ENCODE measurements around the gene ARV1.

ARV1 gene

DNA sequence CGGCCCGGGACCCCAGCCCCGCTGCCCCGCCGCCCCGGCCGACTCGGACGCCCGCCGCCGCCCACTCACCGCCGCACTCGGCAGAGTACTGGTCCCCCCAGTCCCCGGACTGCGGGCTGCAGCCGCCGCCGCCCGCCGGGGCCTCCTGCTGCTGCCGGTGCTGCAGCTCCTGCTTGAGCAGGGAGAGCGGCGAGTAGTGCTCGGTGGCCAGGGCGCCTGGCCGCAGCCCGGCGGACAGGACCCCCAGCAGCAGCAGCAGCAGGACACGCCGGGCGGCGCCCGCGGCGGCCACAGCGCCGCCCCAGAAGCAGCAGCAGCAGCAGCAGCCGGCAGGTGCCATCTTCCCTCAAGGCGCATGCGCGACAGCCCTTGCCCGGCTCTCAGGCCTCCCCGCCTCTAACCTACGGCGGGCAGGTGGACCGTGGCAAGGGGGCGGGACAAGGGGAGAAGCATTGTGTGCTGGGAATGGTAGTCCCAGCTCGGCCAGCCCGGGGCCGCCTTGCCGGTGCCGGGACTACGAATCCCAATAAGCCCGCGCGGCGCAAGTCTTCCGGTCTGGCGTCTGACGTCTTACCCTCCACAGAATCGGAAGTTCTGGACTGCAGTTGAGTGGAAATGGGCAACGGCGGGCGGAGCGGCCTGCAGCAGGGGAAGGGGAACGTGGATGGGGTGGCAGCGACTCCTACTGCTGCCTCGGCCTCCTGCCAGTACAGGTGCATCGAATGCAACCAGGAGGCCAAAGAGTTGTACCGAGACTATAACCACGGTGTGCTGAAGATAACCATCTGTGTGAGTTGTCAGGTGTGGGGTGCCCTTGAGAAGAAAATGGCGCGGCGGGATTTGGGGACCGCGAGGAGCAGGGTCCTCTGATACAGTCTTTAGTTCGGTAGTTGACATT is at the start of gene ARV1, which contains the start of gene TTC13:
Gene ARV1 (plus strand): TSS at position 604 of the 898 bp plus-strand sequence. CDS start 12 bp downstream, at position 616.
Gene TTC13 (minus strand): TSS at position 371 of the 898 bp plus-strand sequence. CDS start 31 bp downstream, at position 340.
- peak; percentile 99 for DNase-seq

DNA sequence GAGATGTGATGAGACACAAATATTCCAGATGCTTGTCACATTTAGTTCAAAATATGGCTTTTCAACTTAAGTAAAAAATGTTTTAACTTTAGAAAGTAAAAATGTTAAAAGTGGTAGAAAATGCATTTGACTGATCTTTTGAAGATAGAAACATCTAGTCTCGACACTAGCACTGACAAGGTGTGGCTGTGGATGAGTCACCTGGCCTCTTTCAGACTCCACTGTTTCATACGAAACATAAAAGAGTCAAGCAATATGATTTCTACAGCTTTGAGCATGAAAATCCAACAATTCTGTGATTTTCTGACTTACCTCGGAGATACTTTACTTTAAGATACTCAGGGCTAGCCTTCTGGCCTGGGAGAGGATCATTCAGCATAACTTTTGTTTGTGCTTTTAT is 47.9 kb upstream of the ARV1 start:
- no peak for DNase-seq

DNA sequence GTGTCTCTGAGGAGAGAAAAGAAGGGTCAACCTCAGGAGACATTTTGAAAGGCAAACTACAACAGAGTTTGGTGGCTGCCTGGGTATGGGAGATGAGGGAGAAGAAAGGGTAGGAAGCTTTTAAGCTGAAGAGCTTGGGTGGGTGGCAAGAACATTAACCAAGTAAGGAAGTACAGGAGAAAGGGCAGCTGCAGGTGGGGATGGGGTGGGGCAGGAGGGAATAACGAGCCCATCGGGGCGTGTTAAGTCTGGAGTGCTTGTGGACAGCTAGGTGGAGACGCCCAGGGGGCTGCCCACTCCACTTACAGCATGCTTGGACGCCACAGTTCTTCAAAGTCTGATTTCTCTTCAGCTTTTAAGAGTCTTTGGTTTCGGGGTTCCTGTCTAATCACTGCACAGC is 43.0 kb upstream of the ARV1 start:
- no peak for DNase-seq

DNA sequence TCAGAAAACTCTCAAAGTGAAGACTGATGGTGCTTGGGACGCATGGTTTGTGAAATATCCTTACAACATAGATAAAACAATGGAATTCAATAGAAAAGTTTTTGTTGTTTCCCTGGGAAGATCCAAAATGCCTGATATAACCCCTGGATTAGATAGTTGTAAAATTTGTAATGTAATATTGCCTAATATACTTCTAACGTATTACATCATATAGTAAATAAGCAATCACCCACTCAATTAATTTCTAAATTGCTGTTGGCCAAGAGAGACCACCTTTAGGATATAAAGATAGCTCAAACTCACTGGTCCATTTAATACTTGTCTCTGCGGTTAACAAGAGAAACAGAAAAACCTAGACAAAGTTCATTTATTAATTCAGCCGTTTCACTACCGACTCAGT is 42.4 kb upstream of the ARV1 start:
- DNase-seq, result no peak

DNA sequence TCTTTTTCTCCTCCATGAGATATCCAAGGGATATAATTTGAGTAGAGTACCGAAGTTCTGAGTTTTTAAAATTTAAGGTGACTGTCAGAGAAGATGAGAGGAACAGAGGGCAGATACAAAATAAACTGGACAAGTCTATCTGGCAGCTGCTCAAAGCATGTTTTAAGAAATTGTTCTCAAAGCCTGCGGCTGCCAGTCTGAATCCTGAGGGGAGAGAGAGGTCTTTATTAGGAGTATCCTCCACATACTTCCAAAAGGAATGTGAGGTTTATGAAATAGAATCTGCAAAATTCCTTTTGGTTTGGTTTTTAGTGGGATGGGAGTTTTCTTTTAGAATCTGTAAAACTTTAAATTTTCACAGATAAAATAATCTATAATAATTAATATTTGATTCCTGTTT is 41.5 kb upstream of the ARV1 start:
- no peak for DNase-seq

DNA sequence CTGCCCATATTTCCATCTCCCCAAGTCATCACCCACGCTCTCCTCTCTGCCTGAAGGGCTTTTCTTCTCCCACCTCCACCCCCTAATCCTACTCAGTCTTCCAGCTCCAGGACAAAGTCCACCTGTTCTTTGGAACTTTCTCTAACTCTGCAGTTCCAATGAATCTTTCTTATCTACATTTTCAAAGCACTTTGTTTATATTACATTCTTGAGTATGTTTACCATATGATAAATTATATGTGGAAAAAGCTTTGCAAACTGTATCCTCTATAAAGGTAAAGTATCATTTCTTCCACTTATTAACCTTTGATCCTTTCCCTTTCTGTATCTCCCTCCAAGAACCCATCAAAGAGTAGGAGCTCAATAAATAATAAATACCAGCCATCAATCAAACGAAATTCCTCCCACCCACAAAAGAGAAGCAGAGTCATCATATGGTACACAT is 39.9 kb upstream of the ARV1 start:
- DNase-seq, result no peak

DNA sequence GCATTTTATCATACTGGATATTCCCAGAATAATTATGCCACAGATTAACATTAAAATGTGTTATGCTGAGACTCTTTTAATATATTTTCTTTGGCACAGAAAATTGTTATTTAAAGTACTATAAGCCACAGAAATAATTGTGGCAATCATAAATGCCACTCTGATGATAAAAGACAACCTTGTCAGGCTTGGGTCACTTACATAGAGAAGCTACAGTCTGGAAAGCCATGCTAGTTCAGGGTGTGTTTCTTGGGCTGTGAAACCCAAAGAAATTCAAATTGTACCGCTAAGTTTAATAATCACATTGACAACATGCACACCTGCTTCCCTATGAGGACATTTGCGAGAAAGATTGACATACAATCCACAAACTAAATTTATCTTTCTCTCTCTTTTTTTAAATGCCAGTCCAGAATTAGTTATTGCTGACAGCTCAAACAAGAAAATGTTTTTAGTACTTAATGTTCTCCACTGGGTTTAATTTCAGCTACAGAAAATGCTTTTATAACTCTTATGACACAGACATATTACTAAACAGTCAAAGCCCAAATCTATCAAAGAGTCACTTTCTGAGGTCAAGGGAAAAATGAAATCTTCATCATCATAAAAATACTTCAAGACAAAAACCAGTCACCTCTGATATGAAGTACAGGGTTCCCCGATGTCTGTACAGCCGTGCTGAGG is 38.9 kb upstream of the ARV1 start:
- no peak for DNase-seq

DNA sequence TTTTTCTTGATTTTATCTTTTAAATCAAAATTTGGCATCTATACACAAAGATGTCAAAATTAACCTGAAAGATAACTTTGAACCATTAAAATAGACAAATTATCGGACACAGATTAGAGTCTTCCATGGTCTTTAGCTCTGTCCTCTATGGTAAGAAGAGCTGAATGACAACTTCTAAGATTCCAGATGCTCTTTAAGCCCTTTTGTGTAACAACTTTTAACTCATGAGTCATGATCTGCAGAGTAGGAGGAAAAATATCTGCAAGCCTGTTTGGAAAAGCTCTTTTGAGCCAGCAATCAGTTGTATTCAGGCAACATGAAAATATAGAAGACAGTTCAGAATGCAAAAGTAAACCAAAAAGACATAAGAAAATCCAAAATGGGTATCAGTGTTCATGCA is 38.0 kb upstream of the ARV1 start:
- no peak for DNase-seq

DNA sequence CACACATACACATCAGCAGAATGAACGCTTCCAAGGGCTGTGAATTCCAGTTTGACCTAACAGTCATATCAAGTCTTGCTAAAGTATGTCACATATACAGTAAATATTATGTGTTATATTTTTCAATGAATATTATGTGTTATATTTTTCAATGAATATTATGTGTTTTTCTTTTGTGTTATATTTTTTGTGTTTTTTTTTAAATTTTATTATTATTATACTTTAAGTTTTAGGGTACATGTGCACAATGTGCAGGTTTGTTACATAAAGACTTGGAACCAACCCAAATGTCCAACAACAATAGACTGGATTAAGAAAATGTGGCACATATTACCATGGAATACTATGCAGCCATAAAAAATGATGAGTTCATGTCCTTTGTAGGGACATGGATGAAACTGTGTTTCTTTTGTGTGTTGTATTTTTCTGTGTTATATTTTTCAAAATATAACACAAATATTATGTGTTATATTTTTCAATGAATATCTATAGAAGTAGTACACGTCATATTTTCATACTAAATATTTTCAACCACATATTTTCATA is 35.8 kb upstream of the ARV1 start:
- DNase-seq, result no peak

DNA sequence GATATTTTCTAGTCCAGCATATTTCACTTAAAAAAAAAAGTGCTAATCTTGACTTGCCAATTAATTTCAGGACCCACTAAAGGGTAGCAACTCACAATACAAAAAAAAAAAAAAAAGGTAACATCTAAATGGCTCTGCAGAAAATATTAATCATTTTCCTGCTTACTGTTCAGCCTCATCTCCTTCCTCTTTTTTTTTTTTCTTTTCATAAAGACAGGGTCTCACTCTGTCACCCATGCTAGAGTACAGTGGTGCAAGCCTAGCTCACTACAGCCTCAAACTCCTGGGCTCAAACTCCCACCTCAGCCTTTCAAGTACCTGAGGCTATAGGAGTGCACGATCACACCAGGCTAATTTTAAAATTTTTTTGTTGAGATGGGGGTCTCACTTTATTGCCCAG is 30.6 kb upstream of the ARV1 start:
- DNase-seq, result no peak

DNA sequence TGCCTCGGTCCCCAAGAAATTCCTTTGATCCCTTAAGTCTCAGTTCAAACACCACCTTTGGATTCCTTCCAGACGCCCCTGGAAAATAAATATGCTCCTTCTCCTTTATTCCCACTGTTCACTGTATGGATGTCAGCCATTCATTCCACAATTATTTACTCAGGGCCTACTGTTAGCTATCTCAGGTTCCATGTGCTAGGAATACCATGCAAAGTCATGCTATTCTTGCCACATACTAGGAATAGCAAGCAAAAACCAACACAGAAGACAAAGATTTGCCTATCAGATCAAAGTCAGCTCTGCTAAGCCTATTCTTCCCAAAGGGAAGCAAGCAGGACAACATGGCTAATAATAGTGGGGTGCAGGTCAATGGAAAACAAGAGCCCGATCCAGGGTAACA is 30.0 kb upstream of the ARV1 start:
- no peak for DNase-seq

DNA sequence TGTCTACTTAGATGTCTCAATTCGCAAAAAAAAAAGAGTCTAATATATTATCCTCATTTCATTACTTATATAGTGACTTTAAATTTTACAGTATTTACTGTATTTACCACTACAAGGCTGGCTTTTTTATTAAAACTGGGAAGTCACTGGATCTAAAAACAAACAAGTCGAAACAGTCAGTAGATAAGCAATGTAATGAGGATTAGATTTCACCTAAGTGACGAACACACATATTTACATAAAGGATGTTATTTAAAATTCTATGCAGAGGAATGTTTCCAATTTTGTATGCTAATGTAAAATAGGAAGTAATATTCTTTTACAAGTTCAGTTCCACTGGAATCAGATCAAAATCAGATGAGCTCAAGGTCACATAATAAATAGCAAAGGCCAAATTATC is 28.5 kb upstream of the ARV1 start:
- DNase-seq, result no peak

DNA sequence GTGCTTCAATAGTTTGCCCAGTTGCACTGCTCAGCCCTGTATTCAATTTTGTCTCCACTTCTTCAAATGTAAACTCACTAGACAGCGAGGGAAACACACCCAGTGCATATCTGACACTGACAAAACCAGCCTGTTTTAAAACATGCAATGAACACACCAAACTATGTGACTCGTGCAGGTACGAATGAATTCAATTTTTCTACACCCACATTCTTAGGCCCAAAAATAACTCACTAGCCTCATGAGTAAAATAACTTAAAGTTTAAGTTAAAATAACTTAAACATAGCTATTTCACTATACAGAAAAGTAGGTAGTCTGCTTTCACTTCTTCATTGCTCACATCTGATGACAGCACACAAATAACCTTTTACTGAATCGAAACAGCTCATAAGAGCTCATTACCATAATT is 21.3 kb upstream of the ARV1 start:
- no peak for DNase-seq

DNA sequence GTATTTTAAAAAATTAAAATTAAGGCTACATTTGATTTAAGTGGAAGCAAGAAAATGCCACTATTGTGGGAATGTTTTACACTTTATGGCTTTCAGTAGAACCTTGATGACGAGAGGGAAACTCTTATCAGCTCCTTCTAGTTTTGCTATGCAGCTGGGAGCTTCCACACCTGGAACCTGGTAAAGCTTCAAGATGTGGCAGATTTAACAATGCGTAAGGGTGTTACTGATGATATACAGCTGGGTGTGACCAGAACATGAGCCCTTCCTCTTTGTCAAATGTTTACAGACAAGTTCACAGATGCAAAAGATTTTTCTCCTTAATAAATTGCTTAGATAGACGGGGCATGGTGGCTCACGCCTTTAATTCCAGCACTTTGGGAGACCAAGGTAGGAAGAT is 20.5 kb upstream of the ARV1 start:
- DNase-seq, result no peak

DNA sequence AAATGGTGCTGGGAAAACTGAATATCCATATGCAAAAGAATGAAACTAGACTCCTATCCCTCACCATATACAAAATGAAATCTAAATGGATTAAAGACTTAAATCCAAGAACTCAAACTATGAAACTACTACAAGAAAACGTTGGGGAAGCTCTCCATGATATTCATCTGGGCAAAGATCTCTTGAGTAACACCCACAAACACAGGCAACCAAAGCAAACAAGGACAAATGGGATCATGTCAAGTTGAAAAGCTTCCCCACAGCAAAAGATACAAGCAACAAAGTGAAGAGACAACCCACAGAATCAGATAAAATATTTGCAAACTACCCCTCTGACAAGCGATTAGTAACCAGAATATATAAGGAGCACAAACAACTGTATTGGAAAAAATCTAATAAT is 14.0 kb upstream of the ARV1 start:
- no peak for DNase-seq

DNA sequence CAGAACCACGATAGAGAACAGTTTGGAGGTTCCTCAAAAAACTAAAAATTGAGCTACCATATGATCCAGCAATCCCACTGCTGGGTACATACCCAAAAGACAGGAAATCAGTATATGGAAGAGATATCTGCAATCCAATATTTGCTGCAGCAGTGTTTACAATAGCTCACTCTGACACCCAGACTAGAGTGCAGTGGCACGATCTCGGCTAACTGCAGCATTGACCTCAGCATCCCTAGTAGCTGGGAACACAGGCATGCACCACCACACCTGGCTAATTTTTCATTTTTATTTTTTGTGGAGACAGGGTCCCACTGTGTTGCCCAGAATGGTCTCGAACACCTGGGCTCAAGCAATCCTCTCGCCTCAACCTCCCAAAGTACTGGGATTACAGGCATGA is 13.4 kb upstream of the ARV1 start:
- DNase-seq, result no peak

DNA sequence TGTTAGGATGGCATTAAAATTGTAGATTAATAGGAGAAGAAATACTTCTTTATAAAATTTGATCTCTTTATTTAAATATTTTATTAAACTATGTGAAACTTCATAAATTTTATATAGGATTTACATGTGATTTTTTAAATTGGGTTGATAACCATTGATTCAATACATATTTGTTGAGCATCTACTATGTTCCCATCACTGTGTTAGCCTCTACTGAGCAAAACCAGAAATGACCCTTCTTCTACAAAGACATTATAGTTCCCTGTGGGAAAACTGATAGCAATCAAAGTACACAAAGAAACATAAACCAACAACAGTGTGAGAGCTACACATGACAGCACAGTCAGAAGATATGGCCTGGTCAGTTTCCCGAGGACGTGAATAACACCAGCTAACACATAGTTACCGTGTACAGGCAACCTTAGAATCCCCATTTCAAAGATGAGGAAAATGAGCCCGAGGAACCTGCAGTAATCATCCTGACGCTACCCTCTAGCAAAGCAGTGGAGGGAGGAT is 12.5 kb upstream of the ARV1 start:
- no peak for DNase-seq

DNA sequence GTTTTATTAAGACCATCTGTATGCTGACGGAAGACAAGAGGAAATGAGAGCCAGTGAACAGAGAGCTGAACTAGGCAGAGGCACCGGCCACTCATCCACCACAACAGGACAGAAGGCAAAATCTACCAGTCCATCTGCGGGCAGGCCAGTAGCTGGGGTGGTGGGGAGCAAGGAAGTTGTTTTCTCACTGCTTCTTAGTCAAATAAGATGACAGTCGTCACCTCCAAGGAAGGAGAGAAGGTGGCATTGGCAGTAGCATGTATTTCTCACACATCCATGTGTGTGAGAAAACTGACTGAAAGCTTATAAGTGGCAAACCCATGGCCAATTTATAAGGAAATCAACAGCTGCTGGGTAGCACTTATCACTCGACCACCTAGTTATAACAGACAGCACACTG is 8.5 kb upstream of the ARV1 start:
- no peak for DNase-seq

DNA sequence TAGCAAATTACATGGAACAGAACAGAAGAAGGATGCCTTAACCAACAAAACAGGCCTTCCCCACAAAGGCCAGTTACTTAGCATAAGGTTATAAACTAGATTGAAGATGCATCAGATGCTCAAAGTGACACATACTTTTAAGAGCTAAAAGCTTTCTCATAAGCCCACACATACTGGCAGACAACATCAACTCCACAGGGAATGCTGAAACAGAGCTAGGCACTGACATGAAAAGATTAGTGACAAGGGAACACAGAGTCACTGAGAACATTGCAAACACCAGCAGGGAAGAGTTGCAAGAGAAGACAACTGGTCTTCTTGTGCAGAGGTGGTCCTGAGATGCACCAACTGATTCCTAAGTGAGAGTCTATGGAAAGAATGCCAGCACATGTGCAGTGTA is 7.1 kb upstream of the ARV1 start:
- no peak for DNase-seq

DNA sequence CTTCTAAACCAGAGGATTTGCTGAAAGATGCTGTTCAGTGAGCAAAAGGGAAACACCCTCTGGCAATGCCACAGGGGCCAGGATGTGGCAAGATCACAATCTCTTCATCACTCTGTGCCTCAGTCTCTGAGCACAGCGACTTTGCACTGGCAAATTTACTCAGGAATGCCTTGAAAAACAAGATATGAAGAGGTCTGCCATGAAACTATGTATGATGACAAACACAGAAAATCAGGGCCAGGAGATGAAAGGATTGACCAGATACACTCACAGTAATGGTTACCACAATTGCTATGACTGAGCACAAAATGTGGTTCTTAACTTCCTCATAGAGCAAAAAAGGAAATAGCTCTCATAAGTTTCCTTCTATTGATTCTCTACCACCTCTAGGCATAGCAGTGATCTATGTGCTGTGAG is 6.0 kb upstream of the ARV1 start:
- DNase-seq, result no peak

DNA sequence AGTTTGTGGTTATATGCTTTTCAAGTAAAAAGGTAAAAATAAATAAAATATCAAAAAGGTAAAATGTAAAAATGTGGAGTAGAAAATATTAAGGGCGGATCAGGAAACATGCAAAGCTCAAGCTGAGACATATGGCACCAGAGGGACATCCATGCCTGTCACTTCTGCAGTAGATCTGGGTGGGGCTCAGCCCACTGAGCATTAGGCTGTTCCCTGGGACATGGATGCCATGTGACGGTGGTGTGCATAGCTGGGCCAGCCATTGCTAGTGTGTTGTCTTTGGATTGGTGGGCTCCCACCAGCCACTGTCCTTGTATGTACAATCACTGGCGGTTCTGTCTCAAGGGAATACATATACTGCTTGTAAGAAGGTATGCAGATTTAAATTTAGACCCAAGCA is 3.3 kb upstream of the ARV1 start:
- no peak for DNase-seq

DNA sequence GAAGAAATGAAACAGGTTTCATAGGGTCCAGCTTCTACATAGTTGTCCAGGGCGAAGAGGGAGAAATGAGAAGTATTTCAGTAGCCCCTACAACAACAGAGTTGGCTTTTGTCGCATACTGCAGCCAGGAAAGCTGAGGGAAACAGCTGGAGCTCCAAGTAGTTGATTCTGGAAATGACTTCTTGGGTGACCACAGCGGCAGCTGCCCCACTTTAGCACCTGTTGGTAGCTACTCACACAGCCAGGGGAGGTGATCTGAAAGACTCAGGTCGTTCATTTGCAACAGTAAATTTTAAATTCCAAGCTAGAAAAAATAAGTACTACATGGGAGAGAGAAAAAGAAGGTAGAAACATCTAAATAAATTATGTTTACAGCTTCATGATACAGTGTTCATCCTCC is 2.5 kb upstream of the ARV1 start:
- DNase-seq, result no peak

DNA sequence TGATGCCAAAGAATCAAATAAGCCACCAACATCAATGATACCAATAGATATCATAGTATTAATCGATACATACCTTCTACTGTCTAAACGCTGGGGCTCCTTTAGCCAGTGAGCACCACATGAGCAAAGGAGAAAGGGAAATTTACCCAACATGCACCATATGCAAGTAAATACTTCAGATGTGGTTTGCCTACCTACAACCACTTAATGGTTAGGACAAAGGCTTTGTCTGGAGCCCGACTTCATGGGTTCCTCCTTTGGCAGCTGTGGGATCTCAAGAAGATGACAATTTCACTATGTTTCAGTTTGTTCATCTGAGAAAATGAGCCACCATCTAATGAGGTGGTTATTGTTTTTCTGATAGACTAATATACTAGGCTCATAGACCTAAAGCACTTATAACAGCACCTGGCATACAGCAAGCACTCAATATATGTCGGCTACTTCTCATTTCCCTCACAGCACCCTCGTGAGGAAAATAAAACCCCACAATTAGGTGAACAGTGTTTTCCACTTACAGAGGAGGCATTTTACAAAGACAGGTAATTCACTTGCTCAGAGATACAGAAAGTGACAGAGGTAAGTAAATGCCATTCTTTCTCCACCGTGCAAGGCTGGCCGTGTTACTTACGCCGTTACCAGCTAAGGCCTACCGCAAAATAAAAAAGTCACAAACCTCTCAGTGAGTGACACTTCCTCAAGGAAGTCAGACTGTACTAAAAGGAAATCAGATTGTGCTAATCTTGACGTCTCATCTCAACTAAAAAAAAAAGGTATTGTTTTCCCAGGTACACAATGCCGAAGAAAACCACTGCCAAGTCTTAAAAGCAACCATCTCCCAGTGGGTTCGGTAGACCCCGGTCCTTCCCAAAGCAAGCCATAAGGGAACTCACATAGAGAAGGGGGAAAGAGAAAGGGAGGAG is 1.8 kb upstream of the ARV1 start:
- no peak for DNase-seq

Data from COR-L47 (cell line).